Epithelial cell of proximal tubule (primary cell): ENCODE data around the gene ARSK. TPM values are rescaled to one million over a fixed set of nuclear protein-coding genes. Genes with fewer than 3 reads are reported as not detected.

Experiments used
- DNase-seq: peaks from one replicate; pipeline ENCODE4 v3.0.0-alpha.2; 2011; ENCODE audit warnings: low read depth
- H3K4me3 ChIP-seq: 2 replicates; pipeline ENCODE4 v1.5.1; 2011; ENCODE audit warnings: low read depth, mild to moderate bottlenecking, low read length
- CTCF ChIP-seq: conservative IDR thresholded peaks from 2 replicates; pipeline ENCODE4 v1.5.1; 2012; ENCODE audit warnings: low read depth, mild to moderate bottlenecking, low read length
- total RNA-seq: library from RNA; depleted of rRNA; stranded (reverse); fragments of >200 nt; gene quantifications from 2 replicates; pipeline ENCODE4 v1.2.3, GENCODE V29; 2015

ARSK gene
- total RNA-seq, 1 donor from 2014 or later, result 8.7 TPM

- no peak overlapping the region for H3K4me3 ChIP-seq
- DNase-seq, result no peak
- TF ChIP-seq CTCF, result no peak
These were observed 21.1 kb upstream of the ARSK start for GRCh38 chr5:95533761-95534160.

GRCh38 chr5:95537501-95537900 is 17.4 kb upstream of the ARSK start:
- no peak overlapping the region for H3K4me3 ChIP-seq
- no peak for DNase-seq
- no peak for TF ChIP-seq CTCF

- no peak for DNase-seq
- TF ChIP-seq CTCF, result no peak
- H3K4me3 ChIP-seq, result no peak overlapping the region
These were observed 11.7 kb upstream of the ARSK start for GRCh38 chr5:95543017-95543705.

GRCh38 chr5:95549030-95549429 is 5.9 kb upstream of the ARSK start:
- H3K4me3 ChIP-seq, result no peak overlapping the region
- TF ChIP-seq CTCF, result no peak
- DNase-seq, result no peak

GRCh38 chr5:95554331-95554646 is 612 bp upstream of the ARSK start:
- peak overlapping the region; percentile 79 for H3K4me3 ChIP-seq
- TF ChIP-seq CTCF, result no peak
- DNase-seq, result no peak

GRCh38 chr5:95555553-95555952 is 652 bp downstream of the ARSK start:
- H3K4me3 ChIP-seq, result peak overlapping the region; percentile 79
- no peak for DNase-seq
- no peak for TF ChIP-seq CTCF

GRCh38 chr5:95557841-95558240 is 2.9 kb downstream of the ARSK start:
- no peak for DNase-seq
- H3K4me3 ChIP-seq, result no peak overlapping the region
- no peak for TF ChIP-seq CTCF
